Astrocyte of the spinal cord (primary cell): ENCODE results near the gene TMEM219.
A peak's percentile ranks its signal among the peaks of the same experiment; 100 is the strongest.
"Not testable (repeated sequence)": the region's sequence is repeated elsewhere in the genome, so short reads cannot be mapped to it uniquely, and the experiment has no call there.

ENCODE experiments used
- DNase-seq: peaks from one replicate; pipeline ENCODE4 v3.0.0; 2011; ENCODE audit warnings: low read depth, low spot score
- H3K4me3 ChIP-seq: 2 replicates; pipeline ENCODE4 v1.5.1; 2011; ENCODE audit warnings: low read depth, mild to moderate bottlenecking, low read length, moderate library complexity
- in situ Hi-C: cut with HindIII; loops from 2 replicates; pipeline ENCODE4 v1.10.0; 2017; ENCODE audit warnings: low sequenced_read_pairs
- TF ChIP-seq, protein P1 (sequence below): IDR thresholded peaks from 2 replicates; pipeline ENCODE4 v1.5.1; 2012; ENCODE audit warnings: low read depth, mild to moderate bottlenecking, low read length, inconsistent platforms

TMEM219 gene

GRCh38 chr16:29951625-29952365 is 10.1 kb upstream of the TMEM219 start:
- TF ChIP-seq, protein P1, sequence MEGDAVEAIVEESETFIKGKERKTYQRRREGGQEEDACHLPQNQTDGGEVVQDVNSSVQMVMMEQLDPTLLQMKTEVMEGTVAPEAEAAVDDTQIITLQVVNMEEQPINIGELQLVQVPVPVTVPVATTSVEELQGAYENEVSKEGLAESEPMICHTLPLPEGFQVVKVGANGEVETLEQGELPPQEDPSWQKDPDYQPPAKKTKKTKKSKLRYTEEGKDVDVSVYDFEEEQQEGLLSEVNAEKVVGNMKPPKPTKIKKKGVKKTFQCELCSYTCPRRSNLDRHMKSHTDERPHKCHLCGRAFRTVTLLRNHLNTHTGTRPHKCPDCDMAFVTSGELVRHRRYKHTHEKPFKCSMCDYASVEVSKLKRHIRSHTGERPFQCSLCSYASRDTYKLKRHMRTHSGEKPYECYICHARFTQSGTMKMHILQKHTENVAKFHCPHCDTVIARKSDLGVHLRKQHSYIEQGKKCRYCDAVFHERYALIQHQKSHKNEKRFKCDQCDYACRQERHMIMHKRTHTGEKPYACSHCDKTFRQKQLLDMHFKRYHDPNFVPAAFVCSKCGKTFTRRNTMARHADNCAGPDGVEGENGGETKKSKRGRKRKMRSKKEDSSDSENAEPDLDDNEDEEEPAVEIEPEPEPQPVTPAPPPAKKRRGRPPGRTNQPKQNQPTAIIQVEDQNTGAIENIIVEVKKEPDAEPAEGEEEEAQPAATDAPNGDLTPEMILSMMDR: no peak
- in situ Hi-C loops: no loop called here

GRCh38 chr16:29958756-29959155 is 3.1 kb upstream of the TMEM219 start:
- in situ Hi-C loops: no loop called here
- TF ChIP-seq, protein P1: no peak
- H3K4me3 ChIP-seq: no peak overlapping the region
- DNase-seq: no peak

More at GRCh38 chr16:29951625-29952365, 10.1 kb upstream of the TMEM219 start:
- no peak overlapping the region for H3K4me3 ChIP-seq
- no peak for DNase-seq

GRCh38 chr16:29959293-29959692 is 2.6 kb upstream of the TMEM219 start:
- no peak for DNase-seq
- no peak overlapping the region for H3K4me3 ChIP-seq
- in situ Hi-C loops: no loop called here
- TF ChIP-seq, protein P1: no peak

- H3K4me3 ChIP-seq, DNase-seq, in situ Hi-C loops: not testable (repeated sequence)
These were observed 2.1 kb upstream of the TMEM219 start for GRCh38 chr16:29959821-29960220.

- H3K4me3 ChIP-seq: peak overlapping the region; percentile 64
- in situ Hi-C loops: no loop called here
- TF ChIP-seq, protein P1: no peak
- no peak for DNase-seq
These were observed 776 bp upstream of the TMEM219 start for GRCh38 chr16:29961127-29961478.

GRCh38 chr16:29962344-29962994 is 590 bp downstream of the TMEM219 start:
- peak; percentile 36 for DNase-seq
- in situ Hi-C loops: no loop called here
- TF ChIP-seq, protein P1: no peak
- H3K4me3 ChIP-seq: peak overlapping the region; percentile 77
